Measurements from ENCODE around the gene AFAP1.
A peak's percentile ranks its signal among the peaks of the same experiment; 100 is the strongest.
"Not testable (repeated sequence)": the region's sequence is repeated elsewhere in the genome, so short reads cannot be mapped to it uniquely, and the experiment has no call there.

The AFAP1 gene

GRCh38 chr4:7945709-7946380 is 6.2 kb upstream of the AFAP1 start:
- no peak for DNase-seq

GRCh38 chr4:7944599-7945220 is 5.0 kb upstream of the AFAP1 start:
- no peak for DNase-seq

- not testable (repeated sequence) for DNase-seq
Measured at GRCh38 chr4:7943688-7944087, 4.0 kb upstream of the AFAP1 start.

- DNase-seq: no peak
Measured at GRCh38 chr4:7943211-7943610, 3.5 kb upstream of the AFAP1 start.

- no peak for DNase-seq
Measured at GRCh38 chr4:7941965-7942496, 2.4 kb upstream of the AFAP1 start.

- DNase-seq: no peak
Measured at GRCh38 chr4:7941111-7941964, 1.7 kb upstream of the AFAP1 start.

GRCh38 chr4:7938609-7939376 is 868 bp downstream of the AFAP1 start:
- DNase-seq: peak; percentile 17 to 33

- no peak for DNase-seq
Measured at GRCh38 chr4:7938266-7938608, 1.4 kb downstream of the AFAP1 start.

GRCh38 chr4:7937006-7937405 is 2.7 kb downstream of the AFAP1 start:
- no peak for DNase-seq

- no peak for DNase-seq
Measured at GRCh38 chr4:7933651-7934510, 5.8 kb downstream of the AFAP1 start.

- DNase-seq: no peak
Measured at GRCh38 chr4:7932287-7932686, 7.4 kb downstream of the AFAP1 start.

- no peak for DNase-seq
Measured at GRCh38 chr4:7929118-7929951, 10.3 kb downstream of the AFAP1 start.

- DNase-seq: no peak
Measured at GRCh38 chr4:7928711-7929110, 10.9 kb downstream of the AFAP1 start.

GRCh38 chr4:7926822-7927221 is 12.8 kb downstream of the AFAP1 start:
- no peak for DNase-seq

GRCh38 chr4:7924570-7924969 is 15.1 kb downstream of the AFAP1 start:
- no peak for DNase-seq

- DNase-seq: no peak
Measured at GRCh38 chr4:7924163-7924562, 15.5 kb downstream of the AFAP1 start.

- no peak for DNase-seq
Measured at GRCh38 chr4:7922466-7922865, 17.2 kb downstream of the AFAP1 start.

- no peak for DNase-seq
Measured at GRCh38 chr4:7918981-7919380, 20.7 kb downstream of the AFAP1 start.

- DNase-seq: not testable (repeated sequence)
Measured at GRCh38 chr4:7918187-7918586, 21.5 kb downstream of the AFAP1 start.

- DNase-seq: no peak
Measured at GRCh38 chr4:7917669-7918068, 22.0 kb downstream of the AFAP1 start.

GRCh38 chr4:7915875-7916242 is 23.8 kb downstream of the AFAP1 start:
- DNase-seq: no peak
